ENCODE measurements around the gene KRTAP6-1. TPM values are rescaled to one million over a fixed set of nuclear protein-coding genes. Genes with fewer than 3 reads are reported as not detected.

Gene KRTAP6-1, protein sequence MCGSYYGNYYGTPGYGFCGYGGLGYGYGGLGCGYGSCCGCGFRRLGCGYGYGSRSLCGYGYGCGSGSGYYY
- total RNA-seq (2014; rRNA removed; shearing (Covaris generic)) (not detected in 2 replicates), total RNA-seq (2022) (not detected in 2 replicates), Bru-seq, nascent RNA (not detected), BruChase-seq, experiment 1, labeled RNA remaining after a 6-hour chase (not detected), BruChase-seq, experiment 2, labeled RNA remaining after a 2-hour chase (not detected)
- long read RNA-seq = 0 reads

GRCh38 chr21:30613836-30614235 is at the start of gene KRTAP6-1:
Gene KRTAP6-1 (minus strand): TSS chr21:30613930. CDS start chr21:30613904, 26 bp downstream.
- Histone ChIP-seq H3K9me3 (ENCODE audit: low read length) (no peaks in the 10 kb centered on the region), H3K4me1 (ENCODE audit: insufficient read depth, low read length, poor library complexity, severe bottlenecking) (no peaks in the 10 kb centered on the region), H2AFZ (ENCODE audit: low read length) (no peak within 1 kb of the TSS), H3K4me3 (ENCODE audit: low read depth, low read length, poor library complexity, severe bottlenecking) (no peak within 1 kb of the TSS), H3K79me2 (ENCODE audit: insufficient read depth, low read depth, low read length) (no peaks in the 10 kb centered on the region), H3K9me2 (ENCODE audit: insufficient read depth, low read length) (no peaks in the 10 kb centered on the region), H3K36me3 (ENCODE audit: insufficient read depth, low read length) (no peaks in the 10 kb centered on the region), H3K27ac (ENCODE audit: low read depth, low read length, poor library complexity, severe bottlenecking) (no peak within 1 kb of the TSS), H3K4me2 (ENCODE audit: low read length) (no peak within 1 kb of the TSS), H4K20me1 (ENCODE audit: insufficient read depth, low read length) (no peaks in the 10 kb centered on the region)
- no peak for TF ChIP-seq EZH2phosphoT487 (IDR thresholded peaks at IDR 0.05; ENCODE audit: borderline replicate concordance, low read depth, low read length)
- TF ChIP-seq, protein P1, sequence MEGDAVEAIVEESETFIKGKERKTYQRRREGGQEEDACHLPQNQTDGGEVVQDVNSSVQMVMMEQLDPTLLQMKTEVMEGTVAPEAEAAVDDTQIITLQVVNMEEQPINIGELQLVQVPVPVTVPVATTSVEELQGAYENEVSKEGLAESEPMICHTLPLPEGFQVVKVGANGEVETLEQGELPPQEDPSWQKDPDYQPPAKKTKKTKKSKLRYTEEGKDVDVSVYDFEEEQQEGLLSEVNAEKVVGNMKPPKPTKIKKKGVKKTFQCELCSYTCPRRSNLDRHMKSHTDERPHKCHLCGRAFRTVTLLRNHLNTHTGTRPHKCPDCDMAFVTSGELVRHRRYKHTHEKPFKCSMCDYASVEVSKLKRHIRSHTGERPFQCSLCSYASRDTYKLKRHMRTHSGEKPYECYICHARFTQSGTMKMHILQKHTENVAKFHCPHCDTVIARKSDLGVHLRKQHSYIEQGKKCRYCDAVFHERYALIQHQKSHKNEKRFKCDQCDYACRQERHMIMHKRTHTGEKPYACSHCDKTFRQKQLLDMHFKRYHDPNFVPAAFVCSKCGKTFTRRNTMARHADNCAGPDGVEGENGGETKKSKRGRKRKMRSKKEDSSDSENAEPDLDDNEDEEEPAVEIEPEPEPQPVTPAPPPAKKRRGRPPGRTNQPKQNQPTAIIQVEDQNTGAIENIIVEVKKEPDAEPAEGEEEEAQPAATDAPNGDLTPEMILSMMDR (conservative IDR thresholded peaks at IDR 0.05; ENCODE audit: low read length) = no peak
- BruUV-seq (replicated peaks) = no TSS peak
- ChIA-PET POLR2A (interaction anchor here (1.1 kb wide), 1 partner anchor 11 kb away, joined by 5 read pairs; no protein-coding TSS in a partner anchor), CTCF (ENCODE audit: unreplicated experiment) (no interaction called here)
- no peak for DNase-seq (ENCODE audit: low spot score)
- intact Hi-C loops (cut with micrococcal nuclease; ENCODE audit: unreplicated experiment) = no loop called here

DNA sequence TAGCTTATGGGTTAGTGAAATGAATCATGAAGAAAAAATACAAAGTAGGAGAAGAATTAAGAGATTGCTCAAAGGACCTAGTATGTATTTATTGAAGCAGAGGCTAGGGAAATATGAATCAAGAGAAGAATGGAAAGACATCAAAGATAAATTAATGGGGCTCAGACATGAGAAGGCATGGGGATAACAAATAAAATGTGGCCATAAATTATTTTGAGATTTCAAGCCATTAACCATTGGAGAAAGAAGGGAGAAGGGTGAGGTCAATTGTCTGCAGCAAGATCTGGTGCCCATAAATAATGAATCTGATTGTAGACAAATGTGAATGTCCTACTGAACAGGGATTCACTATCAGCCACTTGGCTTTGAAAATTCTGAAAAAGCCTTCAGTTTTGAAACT is 39.2 kb upstream of the KRTAP6-1 start:
- Histone ChIP-seq H3K4me2 (ENCODE audit: low read length) (no peak overlapping the region), H3K4me1 (ENCODE audit: insufficient read depth, low read length, poor library complexity, severe bottlenecking) (no peaks in the 10 kb centered on the region), H3K9me2 (ENCODE audit: insufficient read depth, low read length) (no peaks in the 10 kb centered on the region), H3K79me2 (ENCODE audit: insufficient read depth, low read depth, low read length) (no peaks in the 10 kb centered on the region), H3K9me3 (ENCODE audit: low read length) (no peaks in the 10 kb centered on the region), H3K27ac (ENCODE audit: low read depth, low read length, poor library complexity, severe bottlenecking) (no peak overlapping the region), H3K4me3 (ENCODE audit: low read depth, low read length, poor library complexity, severe bottlenecking) (no peak overlapping the region), H4K20me1 (ENCODE audit: insufficient read depth, low read length) (no peaks in the 10 kb centered on the region), H2AFZ (ENCODE audit: low read length) (no peak overlapping the region), H3K36me3 (ENCODE audit: insufficient read depth, low read length) (no peaks in the 10 kb centered on the region)
- BruUV-seq (replicated peaks) = no TSS peak
- no peak for DNase-seq (ENCODE audit: low spot score)
- ChIA-PET CTCF (ENCODE audit: unreplicated experiment) (no interaction called here), POLR2A (interaction anchor here (0.6 kb wide), 1 partner anchor 882 kb away, joined by 3 read pairs; no protein-coding TSS in a partner anchor)
- intact Hi-C loops (cut with micrococcal nuclease; ENCODE audit: unreplicated experiment) = no loop called here
- no peak for TF ChIP-seq EZH2phosphoT487 (IDR thresholded peaks at IDR 0.05; ENCODE audit: borderline replicate concordance, low read depth, low read length)
- TF ChIP-seq, protein P1 (conservative IDR thresholded peaks at IDR 0.05; ENCODE audit: low read length) = no peak

GRCh38 chr21:30646904-30647414 is 33.2 kb upstream of the KRTAP6-1 start:
- no peaks in the 10 kb centered on the region for H3K79me2 ChIP-seq (ENCODE audit: insufficient read depth, low read depth, low read length)
- H3K4me1 ChIP-seq (ENCODE audit: insufficient read depth, low read length, poor library complexity, severe bottlenecking) = no peaks in the 10 kb centered on the region
- H3K9me2 ChIP-seq (ENCODE audit: insufficient read depth, low read length) = no peaks in the 10 kb centered on the region
- no peak overlapping the region for H3K27ac ChIP-seq (ENCODE audit: low read depth, low read length, poor library complexity, severe bottlenecking)
- CTCF ChIA-PET (ENCODE audit: unreplicated experiment) = no interaction called here
- POLR2A ChIA-PET = interaction anchor here (0.7 kb wide), 2 partner anchors 386 to 1367 kb away, joined by 3 to 4 read pairs; no protein-coding TSS in a partner anchor
- no peaks in the 10 kb centered on the region for H3K9me3 ChIP-seq (ENCODE audit: low read length)
- DNase-seq (ENCODE audit: low spot score) = no peak
- H4K20me1 ChIP-seq (ENCODE audit: insufficient read depth, low read length) = no peaks in the 10 kb centered on the region
- H3K4me2 ChIP-seq (ENCODE audit: low read length) = no peak overlapping the region
- intact Hi-C loops (cut with micrococcal nuclease; ENCODE audit: unreplicated experiment) = no loop called here
- no peaks in the 10 kb centered on the region for H3K36me3 ChIP-seq (ENCODE audit: insufficient read depth, low read length)
- H2AFZ ChIP-seq (ENCODE audit: low read length) = no peak overlapping the region
- no peak for TF ChIP-seq EZH2phosphoT487 (IDR thresholded peaks at IDR 0.05; ENCODE audit: borderline replicate concordance, low read depth, low read length)
- TF ChIP-seq, protein P1 (conservative IDR thresholded peaks at IDR 0.05; ENCODE audit: low read length) = no peak
- BruUV-seq (replicated peaks) = no TSS peak
- no peak overlapping the region for H3K4me3 ChIP-seq (ENCODE audit: low read depth, low read length, poor library complexity, severe bottlenecking)
